GM20000 (cell line): ENCODE results near the gene DCST2.

Experiments used
- DNase-seq: peaks from one replicate; pipeline ENCODE4 v3.0.0; 2012; ENCODE audit warnings: low spot score
- TF ChIP-seq, protein P1 (sequence below): IDR thresholded peaks from 2 replicates; pipeline ENCODE4 v1.5.1; 2012; ENCODE audit warnings: mild to moderate bottlenecking, control low read depth; ENCODE audit errors: extremely low read depth, missing control alignments

The DCST2 gene

DNA sequence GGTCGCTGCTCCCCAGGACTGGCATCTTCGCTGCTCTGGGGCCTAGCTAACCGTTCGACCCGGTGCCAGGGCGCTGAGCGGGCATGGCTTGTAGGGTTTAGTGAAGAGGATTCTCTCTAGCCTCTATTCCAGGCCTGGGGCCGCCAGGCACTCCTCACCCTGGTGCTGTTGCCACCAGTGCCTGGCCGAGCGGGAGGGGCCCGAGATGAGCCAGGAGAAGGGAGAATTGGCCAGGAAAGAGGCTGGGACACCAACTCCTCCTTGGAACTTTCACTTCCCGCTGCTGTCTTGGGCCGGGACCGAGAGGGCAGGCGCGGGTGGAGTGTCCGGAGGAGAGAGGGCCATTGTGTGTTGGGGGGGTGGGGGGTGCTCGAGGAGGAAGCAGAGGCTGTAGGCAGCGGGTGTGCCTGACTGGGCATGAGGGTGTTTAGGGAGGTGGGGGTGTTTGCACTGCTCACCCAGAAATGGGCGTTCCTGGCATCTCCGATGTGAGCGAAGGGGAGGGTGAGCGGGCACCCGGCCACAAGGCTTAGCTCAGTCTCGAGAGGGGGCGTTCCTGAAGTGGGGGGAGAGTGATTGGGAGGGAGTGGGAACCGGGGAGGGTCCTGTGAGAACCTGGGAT is 18.3 kb upstream of the DCST2 start:
- TF ChIP-seq, protein P1, sequence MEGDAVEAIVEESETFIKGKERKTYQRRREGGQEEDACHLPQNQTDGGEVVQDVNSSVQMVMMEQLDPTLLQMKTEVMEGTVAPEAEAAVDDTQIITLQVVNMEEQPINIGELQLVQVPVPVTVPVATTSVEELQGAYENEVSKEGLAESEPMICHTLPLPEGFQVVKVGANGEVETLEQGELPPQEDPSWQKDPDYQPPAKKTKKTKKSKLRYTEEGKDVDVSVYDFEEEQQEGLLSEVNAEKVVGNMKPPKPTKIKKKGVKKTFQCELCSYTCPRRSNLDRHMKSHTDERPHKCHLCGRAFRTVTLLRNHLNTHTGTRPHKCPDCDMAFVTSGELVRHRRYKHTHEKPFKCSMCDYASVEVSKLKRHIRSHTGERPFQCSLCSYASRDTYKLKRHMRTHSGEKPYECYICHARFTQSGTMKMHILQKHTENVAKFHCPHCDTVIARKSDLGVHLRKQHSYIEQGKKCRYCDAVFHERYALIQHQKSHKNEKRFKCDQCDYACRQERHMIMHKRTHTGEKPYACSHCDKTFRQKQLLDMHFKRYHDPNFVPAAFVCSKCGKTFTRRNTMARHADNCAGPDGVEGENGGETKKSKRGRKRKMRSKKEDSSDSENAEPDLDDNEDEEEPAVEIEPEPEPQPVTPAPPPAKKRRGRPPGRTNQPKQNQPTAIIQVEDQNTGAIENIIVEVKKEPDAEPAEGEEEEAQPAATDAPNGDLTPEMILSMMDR: no peak
- DNase-seq: peak; percentile 57

- TF ChIP-seq, protein P1: no peak
- no peak for DNase-seq
Observed at GRCh38 chr1:155051342-155051776, 17.8 kb upstream of the DCST2 start.

GRCh38 chr1:155050560-155051341 is 17.2 kb upstream of the DCST2 start, which contains the start of gene ADAM15:
Gene ADAM15 (plus strand): TSS chr1:155051316. CDS start chr1:155051387, 71 bp downstream.
- TF ChIP-seq, protein P1: peak; percentile 97
- DNase-seq: peak; percentile 100

- TF ChIP-seq, protein P1: no peak
- no peak for DNase-seq
Observed at GRCh38 chr1:155049651-155050559, 16.3 kb upstream of the DCST2 start.

DNA sequence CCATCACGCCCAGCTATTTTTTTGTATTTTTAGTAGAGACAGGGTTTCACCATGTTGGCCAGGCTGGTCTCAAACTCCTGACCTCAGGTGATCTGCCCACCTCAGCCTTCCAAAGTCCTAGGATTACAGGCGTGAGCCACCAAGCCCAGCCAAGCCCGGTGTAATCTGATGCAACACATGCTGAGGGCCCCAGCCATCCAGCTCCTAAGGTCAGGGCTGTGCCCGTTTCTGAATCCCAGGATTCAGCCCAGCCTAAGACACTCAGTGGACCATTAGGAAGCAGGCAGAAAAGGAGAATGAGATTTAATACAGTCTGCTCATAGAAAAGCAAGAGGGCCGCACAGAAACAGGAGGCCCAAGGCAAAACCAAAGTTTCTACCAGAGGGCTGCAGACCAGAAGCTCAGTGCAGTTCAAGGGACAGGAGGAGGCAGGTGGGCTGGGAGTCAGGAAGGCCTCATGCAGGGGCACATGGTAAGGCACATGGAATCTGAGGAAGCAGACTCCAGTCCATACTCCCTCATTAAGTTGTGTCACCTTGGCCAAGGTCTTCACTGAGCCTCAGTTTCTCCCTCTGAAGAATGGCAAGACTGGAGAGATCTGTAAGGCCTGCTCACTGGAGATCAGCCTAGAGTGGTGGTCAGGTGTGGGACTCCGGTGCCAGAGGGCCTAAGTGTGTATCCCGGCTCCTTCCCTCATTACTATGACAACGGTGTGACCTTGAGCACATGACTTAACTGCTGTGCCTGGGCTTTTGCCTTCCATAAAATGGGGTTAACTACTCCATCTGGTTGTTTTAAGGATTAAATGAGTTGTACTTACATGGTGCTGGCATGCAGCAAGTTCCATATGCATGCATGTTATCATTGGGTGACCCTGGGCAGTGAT is 15.1 kb upstream of the DCST2 start:
- TF ChIP-seq, protein P1: no peak
- no peak for DNase-seq

GRCh38 chr1:155044812-155045657 is 11.5 kb upstream of the DCST2 start:
- TF ChIP-seq, protein P1: peak; percentile 36
- peak; percentile 78 for DNase-seq
